GM12878 (cell line): ENCODE data around the gene TAF6L. TPM values are rescaled to one million over a fixed set of nuclear protein-coding genes. Genes with fewer than 3 reads are reported as not detected.

Experiments
- ATAC-seq: fragments of 200-7000 bp; cut with Tn5 transposase; 3 replicates; pipeline ENCODE4 v1.9.1; 2020; ENCODE audit warnings: mild to moderate bottlenecking, moderate library complexity
- BruUV-seq: library from RNA; stranded (reverse); fragments of 400-500 nt; replicated peaks from 2 replicates; lab custom pipeline; 2021; lab: Mats Ljungman, UMichigan
- CTCF ChIA-PET: fragments of 300-600 bp; sonication (Branson Sonifier 250); formaldehyde crosslinking; extraction: SDS; loops from one replicate; lab custom pipeline; 2021; ENCODE audit warnings: inconsistent platforms; lab: Yijun Ruan, JAX
- POLR2A ChIA-PET: fragments of 350-600 bp; formaldehyde crosslinking; extraction: SDS; loops from one replicate; lab custom pipeline; 2021; ENCODE audit warnings: inconsistent platforms; lab: Charles Lee
- RAD21 ChIA-PET: fragments of 300-600 bp; sonication (Branson Sonifier 250); formaldehyde crosslinking; loops from one replicate; lab custom pipeline; 2023; ENCODE audit warnings: antibody characterized with exemption; ENCODE audit not compliant: unreplicated experiment; lab: Charles Lee
- SMC1A ChIA-PET: fragments of 300-600 bp; sonication (Branson Sonifier 250); formaldehyde crosslinking; loops from one replicate; lab custom pipeline; 2023; ENCODE audit not compliant: unreplicated experiment, uncharacterized antibody; lab: Charles Lee
- DNase-seq: peaks from one replicate; pipeline ENCODE4 v3.0.0-alpha.2; 2011; ENCODE audit warnings: low read depth, low spot score
- FAIRE-seq: peaks from 3 replicates; lab custom pipeline; 2011; peaks lifted over from hg19 to GRCh38; lab: Jason Lieb, UNC
- H2AFZ ChIP-seq: 2 replicates; pipeline ENCODE4 v1.6.0; 2011; ENCODE audit warnings: low read depth, low read length, control low read depth; ENCODE audit not compliant: control insufficient read depth
- H3K27ac ChIP-seq: 2 replicates; pipeline ENCODE4 v1.5.1; 2011; ENCODE audit warnings: control low read depth; ENCODE audit not compliant: control insufficient read depth, insufficient read depth
- H3K27me3 ChIP-seq, 2 experiments: replicated peaks in 1 of 2; 2 replicates each; pipeline versions ENCODE4 v1.6.0 to v1.6.1; 2011; ENCODE audit warnings: low read length in 1 of 2; ENCODE audit not compliant: control insufficient read depth in 2 of 2, insufficient read depth in 2 of 2
- H3K36me3 ChIP-seq, 2 experiments: 2 replicates each; pipeline ENCODE4 v1.5.1; 2011; ENCODE audit warnings: low read length in 1 of 2; ENCODE audit not compliant: control insufficient read depth in 2 of 2, insufficient read depth in 2 of 2
- H3K4me1 ChIP-seq: 2 replicates; pipeline ENCODE4 v1.6.1; 2011; ENCODE audit warnings: mild to moderate bottlenecking, low read length, moderate library complexity, mixed read lengths; ENCODE audit not compliant: control insufficient read depth, insufficient read depth
- H3K4me2 ChIP-seq: 2 replicates; pipeline ENCODE4 v1.6.0; 2011; ENCODE audit warnings: control low read depth; ENCODE audit not compliant: control insufficient read depth, insufficient read depth
- H3K4me3 ChIP-seq: fragments of 200-600 bp; sonication (generic); 2 replicates; pipeline ENCODE4 v1.5.1; 2016
- H3K79me2 ChIP-seq: 2 replicates; pipeline ENCODE4 v1.6.0; 2011; ENCODE audit warnings: low read length; ENCODE audit not compliant: control insufficient read depth, insufficient read depth
- H3K9ac ChIP-seq: 2 replicates; pipeline ENCODE4 v1.8.0; 2011; ENCODE audit warnings: low read length, control low read depth, mixed read lengths; ENCODE audit not compliant: control insufficient read depth, insufficient read depth
- H3K9me3 ChIP-seq: replicated peaks from 3 replicates; pipeline ENCODE4 v1.5.1; 2011; ENCODE audit warnings: mild to moderate bottlenecking, low read length; ENCODE audit not compliant: control insufficient read depth, insufficient read depth
- H4K20me1 ChIP-seq: 2 replicates; pipeline ENCODE4 v1.6.0; 2011; ENCODE audit not compliant: control insufficient read depth, insufficient read depth
- HSF1 ChIP-seq: fragments of 150-350 bp; IDR thresholded peaks from 2 replicates; pipeline ENCODE4 v1.6.1; 2014; ENCODE audit warnings: mild to moderate bottlenecking, low read depth, low read length
- PAX8 ChIP-seq: fragments of 450-650 bp; IDR thresholded peaks from 2 replicates; pipeline ENCODE4 v1.6.1; 2017; ENCODE audit warnings: mild to moderate bottlenecking, moderate library complexity
- WRNIP1 ChIP-seq: IDR thresholded peaks from 2 replicates; pipeline ENCODE4 v1.6.1; 2011; ENCODE audit warnings: low read depth, low read length, improper control_type of control experiment, borderline replicate concordance
- WGBS: methylation state at CpG from one replicate; pipeline ENCODE4 v1.1.6; 2016; ENCODE audit warnings: low lambda C conversion rate; ENCODE audit not compliant: insufficient replicate concordance, insufficient coverage; ENCODE audit errors: missing lambda C conversion rate; 5-methylcytosine and 5-hydroxymethylcytosine counted together
- in situ Hi-C: fragments of 300-500 bp; cut with MboI; formaldehyde crosslinking; loops from 9 replicates; pipeline ENCODE4 v1.14.3; 2018; ENCODE audit warnings: mixed read lengths
- intact Hi-C: fragments of 100-400 bp; cut with micrococcal nuclease; formaldehyde crosslinking; loops from one replicate; pipeline ENCODE4 v1.14.2; 2022; ENCODE audit not compliant: unreplicated experiment
- polyA plus RNA-seq, 11 experiments: library from polyadenylated mRNA; depleted of rRNA in 4 of 11; unstranded in 6 of 11; stranded (reverse) in 5 of 11; fragments of >200 nt; fragmentation: Nextera tagmentation in 4 of 11; fragmentation: Illumina TruSeq in 1 of 11; extraction: Ambion mirVana in 4 of 11; extraction: Trizol in 1 of 11; gene quantifications; 1 replicate in 1 of 11; 2 replicates in 10 of 11; pipeline versions ENCODE4 v1.2.1 to v1.2.3, GENCODE V29; 2011 to 2016; ENCODE audit warnings: inconsistent platforms in 2 of 11, missing spikeins in 2 of 11, low read depth in 1 of 11
- total RNA-seq, 4 experiments: library from RNA; depleted of rRNA in 3 of 4; stranded (reverse); fragments of >200 nt in 3 of 4; fragmentation: Illumina TruSeq in 1 of 4; extraction: Trizol in 1 of 4; gene quantifications; 2 replicates each; pipeline versions ENCODE4 v1.2.1 to v1.2.3, GENCODE V29; 2013 to 2021

Gene TAF6L
- total and polyA plus RNA-seq, 10 of the 15 experiments (the other 5 are each of a cell fraction or from before 2014, with no cell fraction given) = 0.15 to 35.6 (median 19.0) TPM

- H3K27me3 ChIP-seq = no peaks in the 10 kb centered on the region
- no peak overlapping the region for H2AFZ ChIP-seq
- no peak for FAIRE-seq
- ChIA-PET POLR2A (interaction anchor here (0.8 kb wide), 1 partner anchor 10 kb away, joined by 4 read pairs; no protein-coding TSS in a partner anchor), RAD21 (no interaction called here), SMC1A (interaction anchor here (4.2 kb wide), 1 partner anchor 80 kb away, joined by 33 read pairs; no protein-coding TSS in a partner anchor), CTCF (no interaction called here)
- H3K27ac ChIP-seq = no peak overlapping the region
- WGBS = 99% methylated on average over 7 of the region's 7 CpGs
- no peak for ATAC-seq
- intact Hi-C loops (no loop called here), in situ Hi-C loops (no loop called here)
- DNase-seq = no peak
- peaks cover 14% of the 10 kb centered on the region for H3K79me2 ChIP-seq
- H3K36me3 ChIP-seq = peaks cover 8 to 11% of the 10 kb centered on the region in 2 experiments; a peak in 3 of 4 replicates
- no peaks in the 10 kb centered on the region for H3K9me3 ChIP-seq
- no peak overlapping the region for H3K9ac ChIP-seq
- no TSS peak for BruUV-seq
- H4K20me1 ChIP-seq = no peaks in the 10 kb centered on the region
- H3K4me2 ChIP-seq = no peak overlapping the region
- H3K4me1 ChIP-seq = no peaks in the 10 kb centered on the region; the same call in 1 of the 2 replicates
- TF ChIP-seq WRNIP1 = no peak
- TF ChIP-seq HSF1 = no peak
- no peak for TF ChIP-seq PAX8
- no peak overlapping the region for H3K4me3 ChIP-seq
Observed at GRCh38 chr11:62782753-62783152, 11.6 kb downstream of the TAF6L start.
